D721Med (cell line): ENCODE results near the gene TFDP2.
A peak's percentile ranks its signal among the peaks of the same experiment; 100 is the strongest.

Experiments used
- DNase-seq: peaks from one replicate; pipeline ENCODE4 v3.0.0; 2011; ENCODE audit warnings: low spot score; ENCODE audit not compliant: insufficient read length
- FAIRE-seq: peaks from 2 replicates; lab custom pipeline; 2011; peaks lifted over from hg19 to GRCh38; lab: Jason Lieb, UNC
- CTCF ChIP-seq: IDR thresholded peaks from 2 replicates; pipeline ENCODE4 v1.5.1; 2012; ENCODE audit warnings: mild to moderate bottlenecking, control low read depth; ENCODE audit not compliant: insufficient read depth; ENCODE audit errors: missing control alignments

TFDP2 gene

GRCh38 chr3:142165194-142165593, 15.8 kb upstream of the TFDP2 start:
- FAIRE-seq (no peak), DNase-seq (no peak)
- TF ChIP-seq CTCF, result no peak

GRCh38 chr3:142159083-142159740, 9.9 kb upstream of the TFDP2 start:
- TF ChIP-seq CTCF, result no peak
- FAIRE-seq (no peak), DNase-seq (no peak)

GRCh38 chr3:142154186-142154585, 4.8 kb upstream of the TFDP2 start:
- no peak for TF ChIP-seq CTCF
- no peak for FAIRE-seq
- no peak for DNase-seq

- TF ChIP-seq CTCF, result peak; percentile 3
- FAIRE-seq, result no peak
- DNase-seq, result no peak
These were observed 3.0 kb upstream of the TFDP2 start for GRCh38 chr3:142152384-142152783.

GRCh38 chr3:142151828-142152227, 2.5 kb upstream of the TFDP2 start:
- DNase-seq (no peak), FAIRE-seq (no peak)
- no peak for TF ChIP-seq CTCF

GRCh38 chr3:142151240-142151639, 1.9 kb upstream of the TFDP2 start:
- FAIRE-seq (no peak), DNase-seq (no peak)
- TF ChIP-seq CTCF, result no peak

- DNase-seq (no peak), FAIRE-seq (no peak)
- no peak for TF ChIP-seq CTCF
These were observed 927 bp upstream of the TFDP2 start for GRCh38 chr3:142150271-142150670.
